ENCODE results near the gene PIEZO1. TPM values are rescaled to one million over a fixed set of nuclear protein-coding genes. Genes with fewer than 3 reads are reported as not detected.
"Not testable (repeated sequence)": the region's sequence is repeated elsewhere in the genome, so short reads cannot be mapped to it uniquely, and the experiment has no call there.

PIEZO1 gene
- total and polyA plus RNA-seq, 10 of the 15 experiments (the other 5 are each of a cell fraction or from before 2014, with no cell fraction given): 1.3 to 169 (median 33.4) TPM

GRCh38 chr16:88824256-88825077 is 39.4 kb upstream of the PIEZO1 start (continued):
- TF ChIP-seq, protein P1, sequence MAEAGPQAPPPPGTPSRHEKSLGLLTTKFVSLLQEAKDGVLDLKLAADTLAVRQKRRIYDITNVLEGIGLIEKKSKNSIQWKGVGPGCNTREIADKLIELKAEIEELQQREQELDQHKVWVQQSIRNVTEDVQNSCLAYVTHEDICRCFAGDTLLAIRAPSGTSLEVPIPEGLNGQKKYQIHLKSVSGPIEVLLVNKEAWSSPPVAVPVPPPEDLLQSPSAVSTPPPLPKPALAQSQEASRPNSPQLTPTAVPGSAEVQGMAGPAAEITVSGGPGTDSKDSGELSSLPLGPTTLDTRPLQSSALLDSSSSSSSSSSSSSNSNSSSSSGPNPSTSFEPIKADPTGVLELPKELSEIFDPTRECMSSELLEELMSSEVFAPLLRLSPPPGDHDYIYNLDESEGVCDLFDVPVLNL (IDR thresholded peaks at IDR 0.05; ENCODE audit: low read depth, low read length): no peak

DNA sequence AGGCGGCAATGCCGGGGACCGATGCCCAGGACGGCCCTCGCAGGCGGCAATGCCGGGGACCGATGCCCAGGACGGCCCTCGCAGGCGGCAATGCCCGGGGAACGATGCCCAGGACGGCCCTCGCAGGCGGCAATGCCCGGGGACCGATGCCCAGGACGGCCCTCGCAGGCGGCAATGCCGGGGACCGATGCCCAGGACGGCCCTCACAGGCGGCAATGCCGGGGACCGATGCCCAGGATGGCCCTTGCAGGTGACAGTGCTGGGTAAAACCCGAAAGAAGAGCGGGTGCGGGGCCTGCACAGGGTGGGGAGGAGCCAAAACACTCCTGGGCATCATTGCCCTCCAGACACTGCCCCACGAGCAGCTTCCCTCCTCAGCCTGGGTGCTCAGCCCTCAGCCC is 38.6 kb upstream of the PIEZO1 start:
- DNase-seq (ENCODE audit: low read depth, low spot score); FAIRE-seq; H3K4me1 ChIP-seq (ENCODE audit: control insufficient read depth, insufficient read depth, low read length); H3K9me3 ChIP-seq (replicated peaks; ENCODE audit: control insufficient read depth, insufficient read depth, low read length); POLR2A ChIA-PET; H3K9ac ChIP-seq (ENCODE audit: control insufficient read depth, insufficient read depth, low read length); H3K4me2 ChIP-seq (ENCODE audit: control insufficient read depth, insufficient read depth); ATAC-seq; H4K20me1 ChIP-seq (ENCODE audit: control insufficient read depth, insufficient read depth); H3K27me3 ChIP-seq (replicated peaks in 1 of 2; ENCODE audit: control insufficient read depth in 2 of 2, insufficient read depth in 2 of 2, low read length in 1 of 2); H3K27ac ChIP-seq (ENCODE audit: control insufficient read depth, insufficient read depth); H2AFZ ChIP-seq (ENCODE audit: control insufficient read depth, low read depth, low read length); H3K36me3 ChIP-seq (ENCODE audit: control insufficient read depth in 2 of 2, insufficient read depth in 2 of 2, low read length in 1 of 2); RAD21 ChIA-PET (ENCODE audit: unreplicated experiment); CTCF ChIA-PET; H3K4me3 ChIP-seq; BruUV-seq (replicated peaks); intact Hi-C loops (cut with micrococcal nuclease; ENCODE audit: unreplicated experiment); SMC1A ChIA-PET (ENCODE audit: uncharacterized antibody, unreplicated experiment); H3K79me2 ChIP-seq (ENCODE audit: control insufficient read depth, insufficient read depth, low read length): not testable (repeated sequence)
- in situ Hi-C loops (cut with MboI): loop anchor here (5.0 kb wide), 1 partner anchor 344 kb away; no protein-coding TSS in a partner anchor
- WGBS (ENCODE audit: insufficient coverage, insufficient replicate concordance, low lambda C conversion rate, missing lambda C conversion rate): 87% methylated on average over 16 of the region's 31 CpGs

- ATAC-seq (no peak), DNase-seq (ENCODE audit: low read depth, low spot score) (no peak), FAIRE-seq (no peak)
- in situ Hi-C loops (cut with MboI): loop anchor here (5.0 kb wide), 1 partner anchor 345 kb away; no protein-coding TSS in a partner anchor
- POLR2A ChIA-PET: no interaction called here
- TF ChIP-seq PBX3 (IDR thresholded peaks at IDR 0.05; ENCODE audit: insufficient replicate concordance, low read depth, low read length) (no peak), CHD4 (IDR thresholded peaks at IDR 0.05) (no peak), TBL1XR1 (IDR thresholded peaks at IDR 0.05; ENCODE audit: low read depth, low read length) (no peak), HCFC1 (IDR thresholded peaks at IDR 0.05; ENCODE audit: low read length) (no peak), ETV6 (conservative IDR thresholded peaks at IDR 0.05 in 1 of 2, IDR thresholded peaks at IDR 0.05 in 1 of 2; ENCODE audit: borderline replicate concordance in 1 of 2, low read depth in 1 of 2) (no peak)
- H3K4me1 ChIP-seq (ENCODE audit: control insufficient read depth, insufficient read depth, low read length): no peaks in the 10 kb centered on the region
- SMC1A ChIA-PET (ENCODE audit: uncharacterized antibody, unreplicated experiment): no interaction called here
- no peaks in the 10 kb centered on the region for H4K20me1 ChIP-seq (ENCODE audit: control insufficient read depth, insufficient read depth)
- H3K27ac ChIP-seq (ENCODE audit: control insufficient read depth, insufficient read depth): no peak overlapping the region
- H3K27me3 ChIP-seq (replicated peaks in 1 of 2; ENCODE audit: control insufficient read depth in 2 of 2, insufficient read depth in 2 of 2, low read length in 1 of 2): no peaks in the 10 kb centered on the region
- H3K4me2 ChIP-seq (ENCODE audit: control insufficient read depth, insufficient read depth): no peak overlapping the region
- no peaks in the 10 kb centered on the region for H3K79me2 ChIP-seq (ENCODE audit: control insufficient read depth, insufficient read depth, low read length)
- H3K36me3 ChIP-seq (ENCODE audit: control insufficient read depth in 2 of 2, insufficient read depth in 2 of 2, low read length in 1 of 2): no peaks in the 10 kb centered on the region
- CTCF ChIA-PET: no interaction called here
- no peaks in the 10 kb centered on the region for H3K9me3 ChIP-seq (replicated peaks; ENCODE audit: control insufficient read depth, insufficient read depth, low read length)
- intact Hi-C loops (cut with micrococcal nuclease; ENCODE audit: unreplicated experiment): no loop called here
- no TSS peak for BruUV-seq (replicated peaks)
- no peak overlapping the region for H2AFZ ChIP-seq (ENCODE audit: control insufficient read depth, low read depth, low read length)
- H3K4me3 ChIP-seq: no peak overlapping the region
- WGBS (ENCODE audit: insufficient coverage, insufficient replicate concordance, low lambda C conversion rate, missing lambda C conversion rate): 65% methylated on average over 24 of the region's 24 CpGs
- no peak overlapping the region for H3K9ac ChIP-seq (ENCODE audit: control insufficient read depth, insufficient read depth, low read length)
- RAD21 ChIA-PET (ENCODE audit: unreplicated experiment): no interaction called here
Observed at GRCh38 chr16:88822281-88823040, 37.4 kb upstream of the PIEZO1 start.

All from GM12878 (cell line).